Fibroblast of villous mesenchyme (primary cell): Measurements from ENCODE around the gene C1QTNF1. TPM values are rescaled to one million over a fixed set of nuclear protein-coding genes. Genes with fewer than 3 reads are reported as not detected.

Source experiments
- DNase-seq: peaks from one replicate; pipeline ENCODE4 v3.0.0-alpha.2; 2010; ENCODE audit warnings: low read depth
- H3K4me3 ChIP-seq: 2 replicates; pipeline ENCODE4 v1.5.1; 2011; ENCODE audit warnings: low read depth, mild to moderate bottlenecking, low read length
- total RNA-seq: library from RNA; depleted of rRNA; stranded (reverse); fragments of >200 nt; gene quantifications from 2 replicates; pipeline ENCODE4 v1.2.3, GENCODE V29; 2012
- TF ChIP-seq, protein P1 (sequence below): IDR thresholded peaks from 2 replicates; pipeline ENCODE4 v1.5.1; 2012; ENCODE audit warnings: low read depth, mild to moderate bottlenecking, low read length; ENCODE audit not compliant: insufficient read depth

C1QTNF1 gene
- total RNA-seq, 1 donor = 63.5 TPM

DNA sequence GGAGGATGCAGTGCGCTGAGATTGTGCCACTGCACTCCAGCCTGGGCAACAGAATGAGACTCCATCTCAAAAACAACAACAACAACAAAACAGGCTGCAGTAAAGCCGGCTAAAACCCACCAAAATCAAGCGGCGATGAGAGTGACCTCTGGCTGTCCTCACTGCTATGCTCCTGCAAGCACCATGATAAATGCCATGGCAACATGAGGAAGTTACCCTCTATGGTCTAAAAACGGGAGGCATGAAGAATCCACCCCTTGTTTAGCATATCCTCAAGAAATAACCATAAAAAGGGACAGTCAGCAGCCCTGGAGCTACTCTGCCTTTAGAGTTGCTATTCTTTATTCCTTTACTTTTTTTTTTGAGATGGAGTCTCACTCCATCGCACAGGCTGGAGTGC is 35.8 kb upstream of the C1QTNF1 start:
- TF ChIP-seq, protein P1, sequence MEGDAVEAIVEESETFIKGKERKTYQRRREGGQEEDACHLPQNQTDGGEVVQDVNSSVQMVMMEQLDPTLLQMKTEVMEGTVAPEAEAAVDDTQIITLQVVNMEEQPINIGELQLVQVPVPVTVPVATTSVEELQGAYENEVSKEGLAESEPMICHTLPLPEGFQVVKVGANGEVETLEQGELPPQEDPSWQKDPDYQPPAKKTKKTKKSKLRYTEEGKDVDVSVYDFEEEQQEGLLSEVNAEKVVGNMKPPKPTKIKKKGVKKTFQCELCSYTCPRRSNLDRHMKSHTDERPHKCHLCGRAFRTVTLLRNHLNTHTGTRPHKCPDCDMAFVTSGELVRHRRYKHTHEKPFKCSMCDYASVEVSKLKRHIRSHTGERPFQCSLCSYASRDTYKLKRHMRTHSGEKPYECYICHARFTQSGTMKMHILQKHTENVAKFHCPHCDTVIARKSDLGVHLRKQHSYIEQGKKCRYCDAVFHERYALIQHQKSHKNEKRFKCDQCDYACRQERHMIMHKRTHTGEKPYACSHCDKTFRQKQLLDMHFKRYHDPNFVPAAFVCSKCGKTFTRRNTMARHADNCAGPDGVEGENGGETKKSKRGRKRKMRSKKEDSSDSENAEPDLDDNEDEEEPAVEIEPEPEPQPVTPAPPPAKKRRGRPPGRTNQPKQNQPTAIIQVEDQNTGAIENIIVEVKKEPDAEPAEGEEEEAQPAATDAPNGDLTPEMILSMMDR = no peak
- H3K4me3 ChIP-seq = no peak overlapping the region
- no peak for DNase-seq

DNA sequence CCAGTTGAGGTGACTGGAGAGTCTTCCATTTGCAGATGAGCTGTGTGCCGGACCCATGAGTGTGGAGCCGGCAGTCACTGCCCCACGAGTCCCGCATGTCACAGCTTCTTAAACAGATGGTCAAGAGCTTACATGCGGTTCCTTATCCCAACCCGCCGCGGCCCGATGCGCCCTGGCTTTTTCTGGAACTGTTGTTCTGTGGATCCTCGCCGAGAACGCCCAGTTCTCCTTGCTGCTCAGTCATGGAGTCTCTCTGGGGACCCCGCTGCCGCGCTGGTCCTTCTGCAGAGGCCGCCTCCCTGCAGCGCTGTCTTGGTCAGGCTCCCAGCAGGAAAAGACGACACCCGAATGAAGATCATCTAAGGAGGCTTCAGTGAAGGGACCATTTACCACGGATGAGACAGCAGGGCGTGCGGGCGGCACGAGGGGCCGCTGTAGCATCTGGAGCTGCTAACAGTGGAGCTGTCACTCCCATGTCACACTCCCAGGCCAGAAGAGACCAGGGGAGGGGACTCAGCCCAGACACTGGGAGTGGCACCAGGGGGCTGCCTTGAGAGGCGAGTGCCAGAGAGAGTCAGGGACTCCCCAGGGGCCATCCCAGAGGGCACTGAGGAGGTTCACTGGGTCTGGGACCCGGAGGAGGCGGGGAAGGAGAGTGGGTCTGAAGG is 33.5 kb upstream of the C1QTNF1 start:
- no peak for DNase-seq
- no peak overlapping the region for H3K4me3 ChIP-seq
- TF ChIP-seq, protein P1 = no peak

DNA sequence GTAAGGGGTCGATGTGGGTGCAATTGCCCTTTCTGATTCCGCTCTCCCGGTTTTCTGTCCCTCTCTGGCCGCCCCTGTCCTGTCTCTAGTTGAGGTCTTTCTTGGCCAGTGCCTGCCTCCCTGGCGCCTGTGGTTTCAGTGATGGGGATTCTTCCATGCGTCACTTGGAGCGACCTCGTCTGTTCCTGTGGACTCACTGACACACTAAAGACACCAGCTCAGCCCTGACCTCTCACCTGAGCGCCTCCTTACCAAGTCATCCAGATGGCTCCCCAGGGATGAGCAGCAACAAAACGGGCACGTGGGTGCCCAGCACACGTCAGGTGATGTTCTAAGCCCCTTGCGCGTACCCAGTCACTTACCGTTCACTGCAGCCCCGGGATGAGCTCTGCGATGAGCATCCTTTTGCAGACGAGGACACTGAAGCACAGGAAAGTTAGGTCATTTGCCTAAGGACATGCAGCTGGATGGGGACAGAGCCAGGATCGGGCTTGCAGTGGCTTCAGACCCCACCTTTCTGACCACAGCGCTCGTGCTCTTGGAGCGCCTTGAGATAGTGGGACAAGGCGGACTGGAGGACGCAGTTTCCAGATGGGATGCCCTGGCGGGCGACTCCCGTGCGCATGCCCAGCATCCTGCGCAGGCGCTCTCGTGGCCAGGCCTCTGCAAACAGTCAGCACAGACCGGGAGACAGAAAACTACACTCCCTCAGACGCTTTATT is 32.8 kb upstream of the C1QTNF1 start:
- no peak for DNase-seq
- no peak overlapping the region for H3K4me3 ChIP-seq
- TF ChIP-seq, protein P1 = no peak

DNA sequence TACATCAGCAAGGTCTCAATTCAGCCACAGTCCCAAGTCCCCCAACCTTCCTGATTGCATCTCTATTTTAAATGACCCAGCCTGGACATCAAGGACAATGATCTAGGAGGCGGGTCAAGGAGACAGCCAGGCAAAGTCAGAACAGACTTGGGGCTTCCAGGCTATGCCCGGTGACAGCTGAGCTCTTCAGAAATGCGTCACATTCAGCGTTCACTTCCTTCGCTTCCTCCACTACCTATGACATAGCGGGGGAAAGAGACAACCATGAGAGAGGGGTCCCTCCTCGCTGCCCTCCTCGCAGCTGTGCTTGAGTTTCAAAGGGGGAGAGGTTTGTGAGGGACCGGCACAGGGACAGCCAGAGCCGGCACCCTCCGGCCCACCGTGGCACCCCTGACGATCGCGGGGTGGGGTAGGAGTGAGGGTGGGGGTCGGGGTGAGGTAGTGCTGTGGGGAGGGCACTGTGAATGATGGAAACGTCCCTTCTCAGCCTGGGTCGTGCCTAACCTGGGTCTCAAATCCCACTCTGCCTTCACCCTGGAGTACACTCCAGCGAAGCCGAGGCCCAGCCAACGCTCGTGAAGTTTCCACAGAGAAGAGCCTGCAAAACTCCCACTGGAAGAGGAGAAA is 31.9 kb upstream of the C1QTNF1 start:
- no peak overlapping the region for H3K4me3 ChIP-seq
- TF ChIP-seq, protein P1 = no peak
- DNase-seq = no peak

DNA sequence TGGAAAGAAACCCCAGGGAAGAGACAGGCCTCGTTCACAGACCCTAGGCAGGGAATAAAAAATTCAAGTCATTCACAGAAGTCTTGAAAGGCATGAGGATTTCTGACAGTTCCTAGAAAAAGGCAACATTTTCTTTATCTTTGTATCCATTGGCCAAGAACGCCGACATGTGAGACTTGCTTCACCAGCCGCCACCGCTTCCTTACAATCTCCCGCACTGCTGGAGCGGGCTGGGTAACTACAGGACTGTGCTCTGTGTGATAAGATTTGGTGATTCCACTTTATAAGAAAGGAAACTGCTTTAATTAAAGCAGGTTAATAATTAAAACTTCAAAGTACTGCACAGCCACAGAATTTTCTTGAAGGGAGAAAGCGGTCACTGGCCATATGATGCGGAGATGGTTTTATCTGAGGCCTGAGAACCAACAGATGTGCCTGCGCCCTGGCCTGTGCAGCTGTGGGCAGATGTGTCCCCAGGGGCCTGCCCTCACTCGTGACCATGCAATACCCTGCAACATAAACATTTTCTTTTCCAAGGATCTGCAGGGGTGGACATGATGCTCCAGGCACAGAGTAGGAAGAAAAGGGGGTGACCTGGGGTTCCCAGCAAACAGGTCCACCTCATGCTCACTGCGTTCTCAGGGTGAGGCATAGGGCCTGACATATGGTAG is 31.3 kb upstream of the C1QTNF1 start:
- DNase-seq = peak; percentile 22
- TF ChIP-seq, protein P1 = no peak
- no peak overlapping the region for H3K4me3 ChIP-seq

DNA sequence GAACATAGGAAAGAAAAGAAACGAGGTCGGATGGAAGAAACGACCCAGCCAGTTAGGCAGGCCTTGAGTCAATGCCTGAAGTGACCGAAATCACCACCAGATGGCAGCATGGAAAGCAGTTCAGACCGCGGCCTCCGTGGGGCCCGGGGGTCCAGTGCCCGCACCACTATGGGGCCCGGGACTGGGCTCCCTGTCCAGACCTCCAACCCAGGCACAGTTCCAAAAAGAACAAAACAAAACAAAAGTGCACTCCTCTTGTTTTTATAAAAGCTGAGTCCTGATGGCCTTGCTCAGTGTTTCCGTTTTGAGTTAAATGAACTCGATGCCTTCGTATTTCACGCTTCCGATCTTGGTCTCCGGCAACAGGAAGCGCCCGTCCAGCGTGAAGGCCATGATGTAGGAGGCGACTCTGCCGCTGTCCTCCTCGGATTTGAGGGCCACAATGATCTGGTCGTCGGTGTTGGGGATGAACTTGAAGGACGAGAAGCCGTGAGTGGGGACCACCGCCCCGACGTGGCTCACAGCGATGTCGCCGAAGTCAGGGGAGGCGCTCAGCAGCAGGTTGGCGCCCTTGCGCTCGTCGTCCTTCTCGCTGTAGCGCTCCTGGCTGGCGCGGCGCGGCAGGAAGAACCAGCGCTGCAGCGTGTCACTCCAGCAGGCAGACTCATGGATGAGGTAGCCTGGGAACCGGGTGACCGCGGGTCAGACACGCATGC is 30.6 kb upstream of the C1QTNF1 start:
- H3K4me3 ChIP-seq = no peak overlapping the region
- TF ChIP-seq, protein P1 = peak; percentile 75
- peak; percentile 54 for DNase-seq
